ENCODE data around the gene ABCD3. TPM values are rescaled to one million over a fixed set of nuclear protein-coding genes. Genes with fewer than 3 reads are reported as not detected.
A peak's percentile ranks its signal among the peaks of the same experiment; 100 is the strongest.

Gene ABCD3
- total RNA-seq, 1 donor from 2014 or later, result 76.6 TPM

- H3K36me3 ChIP-seq, result peaks cover 44% of the 10 kb centered on the region
- H3K27me3 ChIP-seq (ENCODE audit: low read depth), result no peaks in the 10 kb centered on the region
- intact Hi-C loops (cut with micrococcal nuclease), result no loop called here
- no peak overlapping the region for H3K4me3 ChIP-seq
- no peaks in the 10 kb centered on the region for H3K9me3 ChIP-seq (replicated peaks)
- H3K27ac ChIP-seq (replicated peaks), result no peak overlapping the region
- peaks cover 41% of the 10 kb centered on the region for H3K4me1 ChIP-seq
- DNase-seq, result no peak
- no peak for TF ChIP-seq CTCF (IDR thresholded peaks at IDR 0.05; ENCODE audit: borderline replicate concordance)
Observed at GRCh38 chr1:94530373-94530878, 112.2 kb downstream of the ABCD3 start.

- no peak for DNase-seq
- intact Hi-C loops (cut with micrococcal nuclease), result no loop called here
- TF ChIP-seq CTCF (IDR thresholded peaks at IDR 0.05; ENCODE audit: borderline replicate concordance), result no peak
- Histone ChIP-seq H3K4me1 (peaks cover 53% of the 10 kb centered on the region), H3K27ac (replicated peaks) (peak overlapping the region; percentile 19), H3K27me3 (ENCODE audit: low read depth) (no peaks in the 10 kb centered on the region), H3K9me3 (replicated peaks) (no peaks in the 10 kb centered on the region), H3K36me3 (peaks cover 44% of the 10 kb centered on the region), H3K4me3 (no peak overlapping the region)
Observed at GRCh38 chr1:94531664-94532063, 113.5 kb downstream of the ABCD3 start.

- intact Hi-C loops (cut with micrococcal nuclease), result no loop called here
- no peaks in the 10 kb centered on the region for H3K27me3 ChIP-seq (ENCODE audit: low read depth)
- H3K4me3 ChIP-seq, result no peak overlapping the region
- H3K36me3 ChIP-seq, result peaks cover 44% of the 10 kb centered on the region
- DNase-seq, result no peak
- no peaks in the 10 kb centered on the region for H3K9me3 ChIP-seq (replicated peaks)
- TF ChIP-seq CTCF (IDR thresholded peaks at IDR 0.05; ENCODE audit: borderline replicate concordance), result peak; percentile 12
- H3K27ac ChIP-seq (replicated peaks), result peak overlapping the region; percentile 52
- H3K4me1 ChIP-seq, result peaks cover 56% of the 10 kb centered on the region
Observed at GRCh38 chr1:94532077-94532476, 113.9 kb downstream of the ABCD3 start.

GRCh38 chr1:94535095-94535494 lies 116.9 kb downstream of the ABCD3 start:
- Histone ChIP-seq H3K27me3 (ENCODE audit: low read depth) (no peaks in the 10 kb centered on the region), H3K4me3 (no peak overlapping the region), H3K27ac (replicated peaks) (peak overlapping the region; percentile 90), H3K36me3 (peaks cover 31% of the 10 kb centered on the region), H3K4me1 (peaks cover 58% of the 10 kb centered on the region), H3K9me3 (replicated peaks) (no peaks in the 10 kb centered on the region)
- no peak for TF ChIP-seq CTCF (IDR thresholded peaks at IDR 0.05; ENCODE audit: borderline replicate concordance)
- DNase-seq, result no peak
- intact Hi-C loops (cut with micrococcal nuclease), result no loop called here

GRCh38 chr1:94535879-94536278 lies 117.7 kb downstream of the ABCD3 start:
- Histone ChIP-seq H3K4me1 (peaks cover 60% of the 10 kb centered on the region), H3K36me3 (peaks cover 27% of the 10 kb centered on the region), H3K27ac (replicated peaks) (peak overlapping the region; percentile 90), H3K4me3 (peak overlapping the region; percentile 79), H3K9me3 (replicated peaks) (no peaks in the 10 kb centered on the region), H3K27me3 (ENCODE audit: low read depth) (peaks cover 2% of the 10 kb centered on the region)
- intact Hi-C loops (cut with micrococcal nuclease), result no loop called here
- TF ChIP-seq CTCF (IDR thresholded peaks at IDR 0.05; ENCODE audit: borderline replicate concordance), result no peak
- no peak for DNase-seq

All from left ventricle myocardium inferior (tissue), 1 donor.